Measurements from ENCODE around the gene PLA2G15.

The PLA2G15 gene, protein sequence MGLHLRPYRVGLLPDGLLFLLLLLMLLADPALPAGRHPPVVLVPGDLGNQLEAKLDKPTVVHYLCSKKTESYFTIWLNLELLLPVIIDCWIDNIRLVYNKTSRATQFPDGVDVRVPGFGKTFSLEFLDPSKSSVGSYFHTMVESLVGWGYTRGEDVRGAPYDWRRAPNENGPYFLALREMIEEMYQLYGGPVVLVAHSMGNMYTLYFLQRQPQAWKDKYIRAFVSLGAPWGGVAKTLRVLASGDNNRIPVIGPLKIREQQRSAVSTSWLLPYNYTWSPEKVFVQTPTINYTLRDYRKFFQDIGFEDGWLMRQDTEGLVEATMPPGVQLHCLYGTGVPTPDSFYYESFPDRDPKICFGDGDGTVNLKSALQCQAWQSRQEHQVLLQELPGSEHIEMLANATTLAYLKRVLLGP

GRCh38 chr16:68244903-68245853 is at the start of gene PLA2G15:
TSS of gene PLA2G15 (plus strand) at chr16:68245373. CDS start at chr16:68245427, 54 bp downstream.
- peak; percentile 98 for DNase-seq

DNA sequence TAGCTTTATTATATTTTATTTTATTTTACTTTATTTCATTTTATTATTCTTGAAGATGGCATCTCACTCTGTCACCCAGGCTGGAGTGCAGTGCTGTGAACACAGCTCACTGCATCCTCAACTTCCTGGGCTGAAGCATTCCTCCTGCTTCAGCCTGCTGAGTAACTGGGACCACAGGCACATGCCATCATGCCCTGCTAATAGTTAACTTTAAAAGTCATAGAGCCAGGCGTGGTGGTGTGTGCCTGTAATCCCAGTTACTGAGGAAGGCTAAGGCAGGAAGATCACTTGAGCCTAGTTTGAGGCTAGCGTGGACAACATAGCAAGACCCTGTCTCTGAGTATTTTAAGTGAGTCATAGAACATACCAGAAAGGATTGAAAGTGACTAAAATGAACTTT is 47.9 kb upstream of the PLA2G15 start:
- DNase-seq, result no peak

- DNase-seq, result no peak
Measured at GRCh38 chr16:68200088-68200783, 44.9 kb upstream of the PLA2G15 start.

- DNase-seq, result peak; percentile 41
Measured at GRCh38 chr16:68202091-68202519, 43.1 kb upstream of the PLA2G15 start.

DNA sequence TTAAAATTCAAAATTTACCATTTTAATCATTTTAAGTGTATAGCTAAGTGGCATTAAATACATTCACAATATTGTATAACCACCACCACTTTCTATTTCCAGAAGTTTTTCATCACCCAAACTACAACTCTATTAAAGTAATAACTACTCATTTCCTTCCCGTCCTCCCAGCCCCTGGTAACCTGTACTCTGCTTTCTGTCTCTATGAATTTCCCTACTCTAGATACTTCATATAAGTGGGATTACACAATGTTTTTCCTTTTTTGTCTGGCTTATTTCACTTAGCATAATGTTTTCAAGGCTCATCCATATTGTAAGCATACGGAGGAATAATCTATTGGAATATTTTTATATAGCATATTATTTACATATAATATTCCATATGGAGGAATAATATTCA is 38.9 kb upstream of the PLA2G15 start:
- DNase-seq, result no peak

- no peak for DNase-seq
Measured at GRCh38 chr16:68214726-68215125, 30.4 kb upstream of the PLA2G15 start.

DNA sequence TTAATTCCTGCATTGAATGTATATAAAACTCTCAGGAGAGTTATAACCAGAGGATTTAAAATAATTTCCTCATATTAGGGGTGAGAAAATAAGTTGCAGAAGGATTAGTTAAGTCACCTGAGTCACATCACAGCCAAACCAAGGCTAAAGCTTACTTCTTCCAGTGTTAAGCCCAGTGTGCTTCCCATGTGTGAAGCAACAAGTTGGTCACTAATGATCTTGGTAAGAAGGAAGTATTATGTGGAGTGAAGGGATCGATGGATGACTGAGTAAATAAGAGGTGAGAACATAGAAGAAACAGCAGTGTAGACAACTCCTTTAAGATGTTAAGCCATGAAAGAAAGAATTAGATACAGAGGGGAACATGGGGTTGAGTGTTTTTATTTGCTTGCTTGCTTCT is 29.9 kb upstream of the PLA2G15 start:
- no peak for DNase-seq

GRCh38 chr16:68216240-68216639 is 28.9 kb upstream of the PLA2G15 start:
- no peak for DNase-seq

DNA sequence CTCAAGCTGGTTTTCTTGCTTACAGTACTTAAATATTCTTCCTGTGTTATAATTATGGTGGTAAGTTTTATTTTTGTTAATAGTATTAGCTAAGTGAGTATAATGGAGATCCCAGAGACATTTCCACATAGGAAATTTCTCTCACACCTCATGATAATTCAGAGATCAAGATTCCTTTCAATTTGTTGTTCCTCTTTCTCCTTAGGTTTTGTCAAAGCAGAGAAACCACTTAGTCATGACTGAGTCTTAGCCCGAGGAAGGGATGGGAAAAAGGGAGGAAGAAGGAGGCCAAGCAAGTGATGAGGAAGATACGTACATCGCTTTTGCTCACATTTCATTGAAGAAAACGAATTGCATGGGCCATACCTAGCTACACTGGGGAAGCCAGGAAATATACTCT is 27.7 kb upstream of the PLA2G15 start:
- no peak for DNase-seq

- no peak for DNase-seq
Measured at GRCh38 chr16:68219725-68220351, 25.3 kb upstream of the PLA2G15 start.

DNA sequence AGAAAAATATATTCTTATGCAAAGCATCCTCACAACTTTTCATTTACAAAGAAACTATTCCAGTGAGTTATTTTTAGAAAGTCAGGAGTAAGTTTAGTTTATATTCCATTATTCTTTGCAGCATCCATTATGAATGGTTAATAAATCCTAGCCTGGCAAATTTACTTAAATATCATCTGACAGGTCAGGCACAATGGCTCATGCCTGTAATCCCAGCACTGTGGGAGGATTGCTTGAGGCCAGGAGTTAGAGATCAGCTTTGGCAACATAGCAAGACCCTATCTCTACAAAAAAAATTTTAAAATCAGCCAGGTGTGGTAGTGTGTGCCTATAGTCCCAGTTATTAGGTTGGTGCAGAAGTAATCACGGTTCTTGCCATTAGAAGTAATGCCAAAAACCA is 22.1 kb upstream of the PLA2G15 start:
- no peak for DNase-seq

DNA sequence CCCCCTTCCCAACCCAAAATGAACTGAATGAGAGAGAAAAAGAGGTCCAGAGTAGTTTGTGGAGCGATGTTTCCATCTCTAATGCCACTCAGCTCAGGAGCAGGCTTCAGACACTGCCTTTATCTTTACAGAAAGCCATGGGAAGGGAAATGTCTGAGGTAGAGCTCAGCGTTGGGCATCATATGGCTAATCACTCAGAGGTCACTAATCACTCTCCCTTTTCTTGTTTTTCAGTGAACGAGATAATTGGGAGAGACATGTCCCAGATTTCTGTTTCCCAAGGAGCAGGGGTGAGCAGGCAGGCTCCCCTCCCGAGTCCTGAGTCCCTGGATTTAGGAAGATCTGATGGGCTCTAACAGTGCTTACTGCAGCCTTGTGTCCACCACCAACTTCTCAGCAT is 19.1 kb upstream of the PLA2G15 start:
- DNase-seq, result no peak

DNA sequence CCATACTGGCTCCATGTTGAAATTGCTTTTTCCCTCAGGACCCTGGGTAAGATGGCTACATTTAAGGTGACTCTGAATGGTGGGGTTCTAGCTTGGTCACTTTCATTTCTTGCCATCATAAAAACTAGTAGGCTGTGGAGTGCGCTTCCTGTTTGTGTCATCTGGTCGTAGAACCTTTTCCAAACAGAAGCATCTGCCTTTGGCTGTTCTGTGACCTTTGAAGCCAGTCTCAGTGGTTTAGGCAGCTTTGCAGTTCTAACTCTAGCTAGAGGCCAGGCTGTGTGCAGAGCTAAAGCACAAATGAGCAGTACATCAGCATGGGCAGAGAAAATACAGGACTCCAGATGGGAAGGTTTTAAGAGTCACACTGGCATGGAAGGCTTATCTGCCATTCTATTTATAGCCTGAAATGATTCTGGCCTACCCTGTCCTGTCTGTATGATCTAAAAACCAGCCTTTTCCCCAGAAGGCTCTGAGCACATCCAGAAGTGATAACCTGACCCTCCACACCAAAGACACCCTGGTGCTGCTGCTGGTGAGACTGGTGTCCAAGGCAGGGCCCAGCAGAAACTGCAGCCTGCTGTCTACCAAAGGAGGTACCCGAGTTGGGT is 17.9 kb upstream of the PLA2G15 start:
- DNase-seq, result no peak

DNA sequence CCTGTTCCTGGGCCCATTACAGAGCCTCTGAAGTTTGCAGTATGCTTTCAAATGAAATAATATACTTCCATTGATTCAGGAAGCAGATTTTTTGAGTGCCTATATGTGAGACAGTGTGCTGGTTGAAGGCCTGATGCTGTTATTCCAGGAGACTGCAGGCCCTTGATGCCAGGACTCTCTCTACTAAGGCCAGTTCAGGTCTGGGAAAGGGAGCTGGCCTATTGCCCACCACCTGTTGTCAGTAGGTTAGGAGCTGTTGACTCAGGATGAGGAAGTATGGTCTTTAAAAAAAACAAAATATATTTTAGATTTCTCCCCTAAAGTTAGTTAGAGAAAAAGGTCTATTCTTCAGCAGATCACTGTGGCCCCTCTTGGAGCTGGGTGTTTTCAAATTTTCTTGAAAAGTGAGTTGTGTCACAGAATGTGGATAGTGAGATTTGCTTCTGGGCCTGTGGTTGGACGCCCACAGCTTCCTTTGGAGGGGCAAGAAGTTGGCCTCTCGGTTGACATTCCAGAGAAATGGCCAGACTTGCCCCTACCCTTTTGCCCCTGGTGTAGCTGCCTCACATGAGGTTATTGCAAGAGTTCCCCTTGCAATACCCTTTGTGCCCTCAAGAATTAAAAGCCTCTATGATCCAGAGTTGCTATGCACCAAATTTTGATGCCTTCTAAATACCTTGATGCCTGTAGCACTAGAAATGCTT is 17.2 kb upstream of the PLA2G15 start:
- no peak for DNase-seq

GRCh38 chr16:68228652-68229051 is 16.5 kb upstream of the PLA2G15 start:
- no peak for DNase-seq

GRCh38 chr16:68229431-68230175 is 15.6 kb upstream of the PLA2G15 start:
- peak; percentile 63 for DNase-seq

GRCh38 chr16:68230176-68230571 is 15.0 kb upstream of the PLA2G15 start:
- no peak for DNase-seq

GRCh38 chr16:68230956-68231355 is 14.2 kb upstream of the PLA2G15 start:
- no peak for DNase-seq

DNA sequence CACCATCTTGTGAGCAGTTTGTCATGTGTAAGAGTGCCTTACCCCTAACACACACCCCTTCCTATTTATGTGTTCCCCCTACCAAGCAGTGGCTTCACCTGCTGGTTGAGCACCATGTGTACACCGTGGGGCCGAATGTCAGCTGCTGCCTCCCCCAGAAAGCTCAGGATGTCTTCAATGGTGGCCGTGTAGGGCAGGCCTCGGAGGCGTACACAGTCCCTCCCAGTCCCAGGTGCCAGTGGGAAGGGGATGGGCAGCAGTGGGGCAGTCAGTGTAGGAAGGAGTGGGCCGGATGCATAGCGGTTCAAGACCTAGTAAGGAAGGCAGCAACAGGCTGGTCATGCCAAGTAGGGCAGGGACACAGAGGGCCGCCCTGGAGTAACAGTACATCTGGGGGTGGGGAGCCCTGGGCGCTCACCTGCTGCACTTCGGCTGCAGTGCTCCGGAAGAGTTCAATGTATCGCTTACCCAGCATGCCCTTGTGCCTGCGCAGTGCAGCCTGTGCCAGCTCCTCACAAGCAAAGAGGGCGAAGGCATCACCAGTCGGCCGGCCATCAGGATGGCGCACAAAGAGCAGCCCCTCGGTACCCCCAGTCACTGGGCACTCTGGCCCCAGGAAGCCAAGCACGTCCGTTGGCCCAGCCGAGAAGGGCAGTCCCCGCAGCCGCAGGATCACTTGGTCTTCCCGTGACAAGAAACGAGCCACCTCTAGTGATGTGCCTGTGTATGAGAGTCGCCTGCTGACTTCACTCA is 13.6 kb upstream of the PLA2G15 start:
- no peak for DNase-seq

DNA sequence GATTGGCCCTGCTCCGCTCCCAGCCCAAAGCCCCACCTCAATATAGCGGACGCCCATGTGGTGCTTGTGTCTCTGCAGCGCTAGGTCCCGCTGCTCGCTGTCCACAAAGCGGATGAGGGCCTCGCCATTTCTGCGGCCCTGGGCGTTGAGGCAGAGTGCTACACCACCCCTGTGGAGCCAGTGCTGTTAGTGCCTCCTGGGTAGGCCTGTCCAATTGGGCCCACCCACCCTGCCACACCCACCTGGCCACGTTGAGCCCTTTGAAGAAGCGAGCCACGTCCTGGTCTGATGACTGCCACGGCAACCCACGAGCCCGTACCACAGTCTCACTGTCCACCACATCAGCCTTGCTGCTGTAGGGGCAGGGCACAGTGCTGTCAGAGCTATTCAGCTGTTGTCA is 12.8 kb upstream of the PLA2G15 start:
- DNase-seq, result no peak
